ENCODE measurements around the gene DNAH14.
"Not testable (repeated sequence)": the region's sequence is repeated elsewhere in the genome, so short reads cannot be mapped to it uniquely, and the experiment has no call there.

The DNAH14 gene

DNA sequence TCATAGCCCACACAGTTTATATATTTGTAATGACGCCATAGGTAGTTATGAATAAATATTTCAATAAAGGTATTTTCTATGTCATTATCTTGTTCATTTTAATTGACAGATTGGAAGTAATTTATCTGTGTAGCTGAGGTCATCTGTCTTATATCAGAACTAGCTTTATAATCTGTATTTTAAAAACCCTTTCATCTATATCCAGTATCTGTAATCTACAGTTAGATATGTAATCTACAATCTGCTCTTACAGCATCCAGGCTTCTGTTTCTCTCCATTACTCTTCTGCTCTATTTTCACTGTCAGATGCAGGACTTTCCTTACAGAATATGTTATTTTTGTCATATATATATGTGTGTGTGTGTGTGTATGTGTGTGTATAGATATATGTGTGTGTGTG, 360.8 kb downstream of the DNAH14 start:
- no peaks in the 10 kb centered on the region for H3K27me3 ChIP-seq (replicated peaks in 2 of 5; ENCODE audit: control insufficient read depth in 4 of 5, insufficient read depth in 5 of 5, low read length in 4 of 5)
- no CpG with 5 or more reads among the region's 1 CpG for WGBS (ENCODE audit: insufficient coverage)
- peaks cover 0 to 23% (median 1%) of the 10 kb centered on the region in 5 experiments for H3K9me3 ChIP-seq (ENCODE audit: control extremely low read depth in 1 of 5, control insufficient read depth in 4 of 5, insufficient read depth in 2 of 5, low read depth in 1 of 5, low read length in 4 of 5)
- POLR2A ChIA-PET = no interaction called here
- no peak overlapping the region for H3K27ac ChIP-seq (ENCODE audit: insufficient read depth in 1 of 2, low read depth in 1 of 2, low read length in 2 of 2, poor library complexity in 1 of 2, severe bottlenecking in 2 of 2)
- H3K4me1 ChIP-seq (ENCODE audit: control extremely low read depth in 1 of 4, control insufficient read depth in 4 of 4, insufficient read depth in 4 of 4, low read length in 3 of 4) = no peaks in the 10 kb centered on the region
- H3K4me3 ChIP-seq (ENCODE audit: control insufficient read depth in 1 of 7, extremely low read depth in 1 of 7, insufficient read depth in 4 of 7, low read depth in 2 of 7, low read length in 6 of 7) = no peak overlapping the region
- CTCF ChIA-PET = no interaction called here
- no peak for DNase-seq
- no peaks in the 10 kb centered on the region for H3K36me3 ChIP-seq (ENCODE audit: control insufficient read depth in 4 of 4, insufficient read depth in 4 of 4, low read length in 3 of 4)

- ChIA-PET CTCF (no interaction called here), POLR2A (no interaction called here)
- H3K4me1 ChIP-seq (ENCODE audit: control extremely low read depth in 1 of 4, control insufficient read depth in 4 of 4, insufficient read depth in 4 of 4, low read length in 3 of 4) = no peaks in the 10 kb centered on the region
- no peak overlapping the region for H3K27ac ChIP-seq (ENCODE audit: insufficient read depth in 1 of 2, low read depth in 1 of 2, low read length in 2 of 2, poor library complexity in 1 of 2, severe bottlenecking in 2 of 2)
- H3K36me3 ChIP-seq (ENCODE audit: control insufficient read depth in 4 of 4, insufficient read depth in 4 of 4, low read length in 3 of 4) = no peaks in the 10 kb centered on the region
- peaks cover 0 to 9% (median 0%) of the 10 kb centered on the region in 5 experiments for H3K9me3 ChIP-seq (ENCODE audit: control extremely low read depth in 1 of 5, control insufficient read depth in 4 of 5, insufficient read depth in 2 of 5, low read depth in 1 of 5, low read length in 4 of 5)
- no peaks in the 10 kb centered on the region for H3K27me3 ChIP-seq (replicated peaks in 2 of 5; ENCODE audit: control insufficient read depth in 4 of 5, insufficient read depth in 5 of 5, low read length in 4 of 5)
- DNase-seq = no peak
- WGBS (ENCODE audit: insufficient coverage) = 88% methylated on average over 2 of the region's 2 CpGs
- no peak overlapping the region for H3K4me3 ChIP-seq (ENCODE audit: control insufficient read depth in 1 of 7, extremely low read depth in 1 of 7, insufficient read depth in 4 of 7, low read depth in 2 of 7, low read length in 6 of 7)
These were observed 370.1 kb downstream of the DNAH14 start for GRCh38 chr1:225299624-225300023.

- Histone ChIP-seq H3K27ac (ENCODE audit: insufficient read depth in 1 of 2, low read depth in 1 of 2, low read length in 2 of 2, poor library complexity in 1 of 2, severe bottlenecking in 2 of 2) (no peak overlapping the region), H3K9me3 (ENCODE audit: control extremely low read depth in 1 of 5, control insufficient read depth in 4 of 5, insufficient read depth in 2 of 5, low read depth in 1 of 5, low read length in 4 of 5) (peaks cover 0 to 8% (median 0%) of the 10 kb centered on the region in 5 experiments), H3K36me3 (ENCODE audit: control insufficient read depth in 4 of 4, insufficient read depth in 4 of 4, low read length in 3 of 4) (no peaks in the 10 kb centered on the region), H3K4me3 (ENCODE audit: control insufficient read depth in 1 of 7, extremely low read depth in 1 of 7, insufficient read depth in 4 of 7, low read depth in 2 of 7, low read length in 6 of 7) (no peak overlapping the region), H3K27me3 (replicated peaks in 2 of 5; ENCODE audit: control insufficient read depth in 4 of 5, insufficient read depth in 5 of 5, low read length in 4 of 5) (no peaks in the 10 kb centered on the region), H3K4me1 (ENCODE audit: control extremely low read depth in 1 of 4, control insufficient read depth in 4 of 4, insufficient read depth in 4 of 4, low read length in 3 of 4) (no peaks in the 10 kb centered on the region)
- POLR2A ChIA-PET = no interaction called here
- WGBS (ENCODE audit: insufficient coverage) = 100% methylated on average over 1 of the region's 1 CpG
- peak in 1 of 3 donors; percentile 7 for DNase-seq
- CTCF ChIA-PET = no interaction called here
These were observed 370.9 kb downstream of the DNAH14 start for GRCh38 chr1:225300381-225300780.

DNA sequence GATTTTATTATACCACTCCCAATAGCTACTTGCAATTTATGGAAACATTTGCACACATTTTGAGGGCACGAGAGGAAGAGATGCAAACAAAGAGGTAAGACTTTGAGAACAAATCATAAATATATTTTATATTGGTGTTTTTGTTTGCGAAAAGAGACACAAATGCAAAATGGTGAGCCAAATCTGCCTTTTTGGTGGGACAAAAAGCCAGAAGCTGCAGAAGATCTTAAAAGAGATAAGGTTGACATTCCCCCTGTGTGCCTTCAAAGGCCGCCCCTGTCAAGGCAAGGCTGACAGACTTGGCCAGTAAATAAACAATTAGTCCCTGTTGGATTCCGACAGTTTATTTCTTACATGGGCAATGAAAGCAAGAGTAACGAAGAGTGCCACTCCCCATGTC, 375.5 kb downstream of the DNAH14 start:
- Histone ChIP-seq H3K4me3 (ENCODE audit: control insufficient read depth in 1 of 7, extremely low read depth in 1 of 7, insufficient read depth in 4 of 7, low read depth in 2 of 7, low read length in 6 of 7) (no peak overlapping the region), H3K9me3 (ENCODE audit: control extremely low read depth in 1 of 5, control insufficient read depth in 4 of 5, insufficient read depth in 2 of 5, low read depth in 1 of 5, low read length in 4 of 5) (no peaks in the 10 kb centered on the region), H3K36me3 (ENCODE audit: control insufficient read depth in 4 of 4, insufficient read depth in 4 of 4, low read length in 3 of 4) (no peaks in the 10 kb centered on the region), H3K27me3 (replicated peaks in 2 of 5; ENCODE audit: control insufficient read depth in 4 of 5, insufficient read depth in 5 of 5, low read length in 4 of 5) (no peaks in the 10 kb centered on the region), H3K4me1 (ENCODE audit: control extremely low read depth in 1 of 4, control insufficient read depth in 4 of 4, insufficient read depth in 4 of 4, low read length in 3 of 4) (no peaks in the 10 kb centered on the region), H3K27ac (ENCODE audit: insufficient read depth in 1 of 2, low read depth in 1 of 2, low read length in 2 of 2, poor library complexity in 1 of 2, severe bottlenecking in 2 of 2) (no peak overlapping the region)
- 100% methylated on average over 3 of the region's 5 CpGs for WGBS (ENCODE audit: insufficient coverage)
- no peak for DNase-seq
- POLR2A ChIA-PET = no interaction called here
- CTCF ChIA-PET = interaction anchor here (1.0 kb wide), 1 partner anchor 41 kb away, joined by 3 read pairs; no protein-coding TSS in a partner anchor

GRCh38 chr1:225310544-225310943, 381.1 kb downstream of the DNAH14 start:
- H3K36me3 ChIP-seq (ENCODE audit: control insufficient read depth in 4 of 4, insufficient read depth in 4 of 4, low read length in 3 of 4); DNase-seq; H3K4me3 ChIP-seq (ENCODE audit: control insufficient read depth in 1 of 7, extremely low read depth in 1 of 7, insufficient read depth in 4 of 7, low read depth in 2 of 7, low read length in 6 of 7); H3K4me1 ChIP-seq (ENCODE audit: control extremely low read depth in 1 of 4, control insufficient read depth in 4 of 4, insufficient read depth in 4 of 4, low read length in 3 of 4); CTCF ChIA-PET; H3K9me3 ChIP-seq (ENCODE audit: control extremely low read depth in 1 of 5, control insufficient read depth in 4 of 5, insufficient read depth in 2 of 5, low read depth in 1 of 5, low read length in 4 of 5); H3K27me3 ChIP-seq (replicated peaks in 2 of 5; ENCODE audit: control insufficient read depth in 4 of 5, insufficient read depth in 5 of 5, low read length in 4 of 5); H3K27ac ChIP-seq (ENCODE audit: insufficient read depth in 1 of 2, low read depth in 1 of 2, low read length in 2 of 2, poor library complexity in 1 of 2, severe bottlenecking in 2 of 2): not testable (repeated sequence)
- POLR2A ChIA-PET = interaction anchor here (0.6 kb wide), 1 partner anchor 313 kb away, joined by 3 read pairs; no protein-coding TSS in a partner anchor
- WGBS (ENCODE audit: insufficient coverage) = no CpG with 5 or more reads among the region's 3 CpGs

GRCh38 chr1:225318706-225319575, 389.5 kb downstream of the DNAH14 start:
- Histone ChIP-seq H3K36me3 (ENCODE audit: control insufficient read depth in 4 of 4, insufficient read depth in 4 of 4, low read length in 3 of 4) (no peaks in the 10 kb centered on the region), H3K4me1 (ENCODE audit: control extremely low read depth in 1 of 4, control insufficient read depth in 4 of 4, insufficient read depth in 4 of 4, low read length in 3 of 4) (peaks cover 0 to 8% (median 0%) of the 10 kb centered on the region in 4 experiments), H3K9me3 (ENCODE audit: control extremely low read depth in 1 of 5, control insufficient read depth in 4 of 5, insufficient read depth in 2 of 5, low read depth in 1 of 5, low read length in 4 of 5) (peaks cover 0 to 3% (median 0%) of the 10 kb centered on the region in 5 experiments), H3K4me3 (ENCODE audit: control insufficient read depth in 1 of 7, extremely low read depth in 1 of 7, insufficient read depth in 4 of 7, low read depth in 2 of 7, low read length in 6 of 7) (no peak overlapping the region), H3K27me3 (replicated peaks in 2 of 5; ENCODE audit: control insufficient read depth in 4 of 5, insufficient read depth in 5 of 5, low read length in 4 of 5) (no peaks in the 10 kb centered on the region), H3K27ac (ENCODE audit: insufficient read depth in 1 of 2, low read depth in 1 of 2, low read length in 2 of 2, poor library complexity in 1 of 2, severe bottlenecking in 2 of 2) (no peak overlapping the region)
- WGBS (ENCODE audit: insufficient coverage) = 0% methylated on average over 1 of the region's 4 CpGs
- DNase-seq = peak; percentile 19 to 33 (median 33)
- ChIA-PET POLR2A (no interaction called here), CTCF (interaction anchor here (1.0 to 3.4 kb wide), 6 partner anchors 10 to 453 kb away, joined by 3 to 16 read pairs (median 4); no protein-coding TSS in a partner anchor)

DNA sequence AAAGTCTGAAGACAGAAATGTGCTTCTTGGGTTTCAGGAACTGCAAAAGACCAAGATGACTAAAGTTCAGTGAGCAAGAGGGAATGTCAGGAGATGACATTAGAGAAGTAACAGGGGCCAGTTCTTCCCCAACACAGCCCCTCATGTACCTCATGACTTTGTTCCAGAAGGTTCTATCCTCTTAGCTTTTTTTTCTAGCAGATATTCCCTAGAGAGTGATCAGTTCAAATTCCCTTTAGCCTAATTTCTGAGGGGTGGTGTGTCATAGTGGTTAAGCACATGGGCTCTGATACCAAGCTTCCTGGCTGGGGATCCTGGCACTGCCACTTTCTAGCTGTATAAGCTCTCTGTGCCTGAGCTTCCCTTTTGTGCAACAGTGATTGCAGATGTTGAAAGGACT, 390.4 kb downstream of the DNAH14 start:
- Histone ChIP-seq H3K4me3 (ENCODE audit: control insufficient read depth in 1 of 7, extremely low read depth in 1 of 7, insufficient read depth in 4 of 7, low read depth in 2 of 7, low read length in 6 of 7) (no peak overlapping the region), H3K36me3 (ENCODE audit: control insufficient read depth in 4 of 4, insufficient read depth in 4 of 4, low read length in 3 of 4) (no peaks in the 10 kb centered on the region), H3K4me1 (ENCODE audit: control extremely low read depth in 1 of 4, control insufficient read depth in 4 of 4, insufficient read depth in 4 of 4, low read length in 3 of 4) (peaks cover 0 to 8% (median 0%) of the 10 kb centered on the region in 4 experiments), H3K9me3 (ENCODE audit: control extremely low read depth in 1 of 5, control insufficient read depth in 4 of 5, insufficient read depth in 2 of 5, low read depth in 1 of 5, low read length in 4 of 5) (peaks cover 0 to 2% (median 0%) of the 10 kb centered on the region in 5 experiments), H3K27ac (ENCODE audit: insufficient read depth in 1 of 2, low read depth in 1 of 2, low read length in 2 of 2, poor library complexity in 1 of 2, severe bottlenecking in 2 of 2) (no peak overlapping the region), H3K27me3 (replicated peaks in 2 of 5; ENCODE audit: control insufficient read depth in 4 of 5, insufficient read depth in 5 of 5, low read length in 4 of 5) (no peaks in the 10 kb centered on the region)
- ChIA-PET CTCF (interaction anchor here (0.5 to 3.4 kb wide), 7 partner anchors 10 to 452 kb away, joined by 3 to 16 read pairs (median 4); no protein-coding TSS in a partner anchor), POLR2A (no interaction called here)
- peak in 1 of 3 donors; percentile 8 for DNase-seq

Measured in common myeloid progenitor, CD34-positive (primary cell).